Measurements from ENCODE around the gene SND1.

SND1 gene

GRCh38 chr7:127892488-127893314, 240.7 kb downstream of the SND1 start:
- Histone ChIP-seq H3K27me3 (replicated peaks) (no peaks in the 10 kb centered on the region), H3K36me3 (replicated peaks) (peaks cover 18% of the 10 kb centered on the region), H3K4me3 (ENCODE audit: low read depth, low read length) (no peak overlapping the region), H3K27ac (no peak overlapping the region)
- in situ Hi-C loops (cut with HindIII; ENCODE audit: low pct_ligation_motif_present, low sequenced_read_pairs), result no loop called here
- DNase-seq, result no peak
- no peak for TF ChIP-seq CTCF (IDR thresholded peaks at IDR 0.05; ENCODE audit: low read depth, low read length, missing control alignments)

- Histone ChIP-seq H3K36me3 (replicated peaks) (peaks cover 14% of the 10 kb centered on the region), H3K4me3 (ENCODE audit: low read depth, low read length) (no peak overlapping the region), H3K27ac (no peak overlapping the region), H3K27me3 (replicated peaks) (no peaks in the 10 kb centered on the region)
- no peak for DNase-seq
- TF ChIP-seq CTCF (IDR thresholded peaks at IDR 0.05; ENCODE audit: low read depth, low read length, missing control alignments), result no peak
- in situ Hi-C loops (cut with HindIII; ENCODE audit: low pct_ligation_motif_present, low sequenced_read_pairs), result no loop called here
These were observed 241.6 kb downstream of the SND1 start for GRCh38 chr7:127893547-127893946.

- no peak for TF ChIP-seq CTCF (IDR thresholded peaks at IDR 0.05; ENCODE audit: low read depth, low read length, missing control alignments)
- DNase-seq, result no peak
- peaks cover 8% of the 10 kb centered on the region for H3K36me3 ChIP-seq (replicated peaks)
- in situ Hi-C loops (cut with HindIII; ENCODE audit: low pct_ligation_motif_present, low sequenced_read_pairs), result no loop called here
- no peak overlapping the region for H3K4me3 ChIP-seq (ENCODE audit: low read depth, low read length)
- H3K27me3 ChIP-seq (replicated peaks), result no peaks in the 10 kb centered on the region
- no peak overlapping the region for H3K27ac ChIP-seq
These were observed 242.6 kb downstream of the SND1 start for GRCh38 chr7:127894588-127894987.

GRCh38 chr7:127895360-127895759, 243.4 kb downstream of the SND1 start:
- no peak for DNase-seq
- TF ChIP-seq CTCF (IDR thresholded peaks at IDR 0.05; ENCODE audit: low read depth, low read length, missing control alignments), result no peak
- Histone ChIP-seq H3K36me3 (replicated peaks) (peaks cover 6% of the 10 kb centered on the region), H3K27ac (no peak overlapping the region), H3K27me3 (replicated peaks) (no peaks in the 10 kb centered on the region), H3K4me3 (ENCODE audit: low read depth, low read length) (no peak overlapping the region)
- in situ Hi-C loops (cut with HindIII; ENCODE audit: low pct_ligation_motif_present, low sequenced_read_pairs), result no loop called here

- Histone ChIP-seq H3K27ac (no peak overlapping the region), H3K27me3 (replicated peaks) (no peaks in the 10 kb centered on the region), H3K36me3 (replicated peaks) (peaks cover 6% of the 10 kb centered on the region), H3K4me3 (ENCODE audit: low read depth, low read length) (no peak overlapping the region)
- peak; percentile 55 for DNase-seq
- TF ChIP-seq CTCF (IDR thresholded peaks at IDR 0.05; ENCODE audit: low read depth, low read length, missing control alignments), result no peak
- in situ Hi-C loops (cut with HindIII; ENCODE audit: low pct_ligation_motif_present, low sequenced_read_pairs), result no loop called here
These were observed 243.9 kb downstream of the SND1 start for GRCh38 chr7:127895814-127896280.
